OCI-LY3 (cell line): ENCODE data around the gene TOMM34.

Experiments
- H2AFZ ChIP-seq: fragments of 200-600, 300-600 bp; shearing (Covaris generic); 2 replicates; pipeline ENCODE4 v1.6.0; 2014; ENCODE audit warnings: antibody characterized with exemption, low read depth, low read length
- H3K27ac ChIP-seq: fragments of 200-600, 300-600 bp; sonication (generic); 2 replicates; pipeline ENCODE4 v1.5.1; 2014; ENCODE audit warnings: mild to moderate bottlenecking, low read length, moderate library complexity, mixed read lengths
- H3K27me3 ChIP-seq: fragments of 200-600, 300-600 bp; sonication (generic); 2 replicates; pipeline ENCODE4 v1.6.1; 2014; ENCODE audit warnings: low read depth, low read length, mixed read lengths
- H3K36me3 ChIP-seq: fragments of 200-600, 300-600 bp; sonication (generic); replicated peaks from 2 replicates; pipeline ENCODE3; 2014; ENCODE audit warnings: low read depth, low read length, mixed read lengths
- H3K4me1 ChIP-seq: fragments of 300-600, 200-600 bp; sonication (generic); 2 replicates; pipeline ENCODE4 v1.6.1; 2014; ENCODE audit warnings: low read length, mixed read lengths
- H3K4me2 ChIP-seq: fragments of 200-600, 300-600 bp; sonication (generic); 2 replicates; pipeline ENCODE4 v1.6.1; 2014; ENCODE audit warnings: low read length, mixed read lengths
- H3K4me3 ChIP-seq: fragments of 300-600, 200-600 bp; sonication (generic); 2 replicates; pipeline ENCODE4 v1.5.1; 2014; ENCODE audit warnings: antibody characterized with exemption, mild to moderate bottlenecking, low read length, moderate library complexity
- H3K79me2 ChIP-seq: fragments of 300-600, 200-600 bp; shearing (Covaris generic); 2 replicates; pipeline ENCODE4 v1.6.1; 2014; ENCODE audit warnings: mild to moderate bottlenecking, low read length, mixed read lengths
- H3K9ac ChIP-seq: fragments of 300-600, 200-600 bp; shearing (Covaris generic); 2 replicates; pipeline ENCODE4 v1.6.0; 2014; ENCODE audit warnings: mild to moderate bottlenecking, low read length, moderate library complexity
- H3K9me3 ChIP-seq: fragments of 200-600, 300-600 bp; shearing (Covaris generic); 2 replicates; pipeline ENCODE4 v1.6.1; 2014; ENCODE audit warnings: low read length, mixed read lengths; ENCODE audit not compliant: insufficient read depth
- H4K20me1 ChIP-seq: fragments of 200-600, 300-600 bp; sonication (generic); 2 replicates; pipeline ENCODE4 v1.6.1; 2016; ENCODE audit warnings: low read length, mixed read lengths; ENCODE audit not compliant: insufficient read depth
- EZH2phosphoT487 ChIP-seq: fragments of 200-600 bp; shearing (Covaris generic); IDR thresholded peaks from 2 replicates; pipeline ENCODE4 v1.6.1; 2018; ENCODE audit warnings: antibody characterized with exemption, mixed run types, low read depth
- TF ChIP-seq, protein P1 (sequence below): fragments of 200-600, 300-600 bp; sonication (generic); IDR thresholded peaks from 2 replicates; pipeline ENCODE4 v1.5.1; 2014; ENCODE audit warnings: antibody characterized with exemption, low read length, low read depth

TOMM34 gene

DNA sequence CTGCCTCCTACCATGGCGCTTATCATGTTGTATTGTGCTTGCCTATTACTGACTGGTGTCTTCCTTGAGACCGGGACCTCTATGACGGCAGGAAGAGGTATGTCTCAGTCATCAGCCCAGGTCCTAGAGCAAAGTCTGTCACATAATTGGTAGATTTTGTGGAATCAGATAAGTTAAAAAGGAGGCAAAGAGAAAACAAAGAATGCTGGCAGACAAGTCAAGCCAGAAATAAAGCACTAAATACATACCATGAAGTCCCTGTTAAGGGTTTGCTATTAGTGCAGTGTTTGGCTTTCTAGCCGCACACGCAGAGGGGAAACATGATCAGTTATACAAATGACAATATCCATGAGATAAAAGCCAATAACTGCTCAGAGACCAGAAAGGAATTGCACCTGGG, 6.0 kb downstream of the TOMM34 start:
- Histone ChIP-seq H3K36me3 (peaks cover 83% of the 10 kb centered on the region), H3K27me3 (no peaks in the 10 kb centered on the region), H3K27ac (no peak overlapping the region), H3K9me3 (no peaks in the 10 kb centered on the region), H4K20me1 (peaks cover 17% of the 10 kb centered on the region), H3K79me2 (peaks cover 70% of the 10 kb centered on the region), H3K9ac (no peak overlapping the region), H3K4me3 (no peak overlapping the region), H2AFZ (no peak overlapping the region), H3K4me2 (no peak overlapping the region), H3K4me1 (peaks cover 43% of the 10 kb centered on the region)
- TF ChIP-seq, protein P1, sequence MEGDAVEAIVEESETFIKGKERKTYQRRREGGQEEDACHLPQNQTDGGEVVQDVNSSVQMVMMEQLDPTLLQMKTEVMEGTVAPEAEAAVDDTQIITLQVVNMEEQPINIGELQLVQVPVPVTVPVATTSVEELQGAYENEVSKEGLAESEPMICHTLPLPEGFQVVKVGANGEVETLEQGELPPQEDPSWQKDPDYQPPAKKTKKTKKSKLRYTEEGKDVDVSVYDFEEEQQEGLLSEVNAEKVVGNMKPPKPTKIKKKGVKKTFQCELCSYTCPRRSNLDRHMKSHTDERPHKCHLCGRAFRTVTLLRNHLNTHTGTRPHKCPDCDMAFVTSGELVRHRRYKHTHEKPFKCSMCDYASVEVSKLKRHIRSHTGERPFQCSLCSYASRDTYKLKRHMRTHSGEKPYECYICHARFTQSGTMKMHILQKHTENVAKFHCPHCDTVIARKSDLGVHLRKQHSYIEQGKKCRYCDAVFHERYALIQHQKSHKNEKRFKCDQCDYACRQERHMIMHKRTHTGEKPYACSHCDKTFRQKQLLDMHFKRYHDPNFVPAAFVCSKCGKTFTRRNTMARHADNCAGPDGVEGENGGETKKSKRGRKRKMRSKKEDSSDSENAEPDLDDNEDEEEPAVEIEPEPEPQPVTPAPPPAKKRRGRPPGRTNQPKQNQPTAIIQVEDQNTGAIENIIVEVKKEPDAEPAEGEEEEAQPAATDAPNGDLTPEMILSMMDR = no peak
- no peak for TF ChIP-seq EZH2phosphoT487

DNA sequence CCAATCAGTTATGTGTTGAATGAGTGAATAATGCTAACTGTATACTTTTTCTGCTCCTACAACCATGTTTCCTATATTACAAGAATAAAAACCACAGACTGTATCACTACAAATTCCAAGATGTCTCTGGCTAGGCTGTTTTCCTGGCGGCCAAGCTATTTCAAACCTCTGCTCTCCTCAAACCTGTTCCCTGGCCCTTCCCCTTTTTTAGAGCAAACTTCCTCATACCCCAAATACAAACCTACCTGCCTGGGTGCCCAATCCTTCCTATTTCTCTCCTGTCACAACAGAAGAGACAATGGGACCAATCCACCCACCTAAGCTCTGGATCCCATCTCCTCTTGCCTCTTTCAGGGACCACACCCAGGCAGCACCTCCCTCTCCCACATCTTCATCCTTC, 7.5 kb downstream of the TOMM34 start:
- Histone ChIP-seq H3K4me2 (no peak overlapping the region), H3K9ac (no peak overlapping the region), H3K79me2 (peaks cover 64% of the 10 kb centered on the region), H3K27ac (no peak overlapping the region), H3K36me3 (peaks cover 89% of the 10 kb centered on the region), H3K27me3 (no peaks in the 10 kb centered on the region), H3K9me3 (no peaks in the 10 kb centered on the region), H3K4me1 (peaks cover 30% of the 10 kb centered on the region), H3K4me3 (no peak overlapping the region), H4K20me1 (peaks cover 9% of the 10 kb centered on the region), H2AFZ (no peak overlapping the region)
- TF ChIP-seq EZH2phosphoT487 = no peak
- TF ChIP-seq, protein P1 = no peak

DNA sequence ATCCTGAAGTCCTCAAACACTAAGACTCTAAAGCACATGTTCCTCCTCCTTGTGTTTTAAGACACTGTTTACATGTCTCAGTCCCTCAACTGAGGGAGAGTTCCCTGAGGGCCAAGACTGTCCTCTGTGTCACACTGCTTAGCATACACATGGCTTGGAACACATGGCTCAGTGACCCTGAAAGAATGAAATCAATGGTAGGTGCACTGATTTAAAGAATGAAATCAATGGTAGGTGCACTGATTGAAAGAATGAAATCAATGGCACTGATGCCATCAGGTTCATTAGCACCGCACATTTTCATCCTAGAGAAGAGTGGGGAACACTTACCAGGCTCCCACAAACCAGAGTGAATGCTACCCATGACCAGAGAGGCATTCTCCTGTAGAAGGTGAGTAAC, 9.8 kb downstream of the TOMM34 start:
- Histone ChIP-seq H4K20me1 (peaks cover 5% of the 10 kb centered on the region; the same call in 1 of the 2 replicates), H3K36me3 (peaks cover 96% of the 10 kb centered on the region), H3K27me3 (no peaks in the 10 kb centered on the region), H3K4me1 (peaks cover 6% of the 10 kb centered on the region), H3K9ac (no peak overlapping the region), H3K9me3 (no peaks in the 10 kb centered on the region), H3K27ac (no peak overlapping the region), H2AFZ (no peak overlapping the region), H3K4me2 (no peak overlapping the region), H3K79me2 (peaks cover 40% of the 10 kb centered on the region), H3K4me3 (no peak overlapping the region)
- TF ChIP-seq, protein P1 = no peak
- no peak for TF ChIP-seq EZH2phosphoT487

DNA sequence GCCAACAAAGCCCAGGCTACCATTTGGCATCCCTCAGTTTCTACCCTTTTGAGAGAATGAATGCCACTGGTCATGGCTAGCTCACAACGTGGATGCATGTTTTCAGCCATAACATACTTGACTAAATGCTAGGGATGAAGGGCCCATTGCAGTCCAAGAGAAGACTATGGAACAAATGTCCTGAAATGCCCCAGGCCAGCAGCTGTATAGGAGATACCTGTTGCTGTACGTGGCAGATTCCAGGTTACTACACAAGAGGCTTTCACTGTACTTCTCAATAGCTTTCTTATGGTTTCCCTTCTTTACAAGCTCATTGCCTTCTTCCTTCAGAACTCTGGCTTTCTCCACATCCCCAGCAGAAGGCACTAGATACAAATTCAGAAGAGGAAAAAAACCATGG, 11.7 kb downstream of the TOMM34 start:
- Histone ChIP-seq H4K20me1 (no peaks in the 10 kb centered on the region), H3K4me2 (no peak overlapping the region), H3K4me1 (no peaks in the 10 kb centered on the region), H2AFZ (no peak overlapping the region), H3K4me3 (no peak overlapping the region), H3K9ac (no peak overlapping the region), H3K79me2 (peaks cover 23% of the 10 kb centered on the region), H3K27ac (no peak overlapping the region), H3K9me3 (no peaks in the 10 kb centered on the region), H3K36me3 (peaks cover 96% of the 10 kb centered on the region), H3K27me3 (no peaks in the 10 kb centered on the region)
- no peak for TF ChIP-seq EZH2phosphoT487
- TF ChIP-seq, protein P1 = no peak
